Mammary epithelial cell (primary cell): ENCODE results near the gene CCBE1.

Experiments
- CTCF ChIP-seq, 2 donors: IDR thresholded peaks in 1 of 2; conservative IDR thresholded peaks in 1 of 2; 2 replicates each; pipeline ENCODE4 v1.5.1; 2011 to 2012; ENCODE audit warnings: inconsistent platforms in 2 of 2, low read length in 2 of 2, mild to moderate bottlenecking in 2 of 2, control low read depth in 1 of 2, low read depth in 1 of 2; ENCODE audit not compliant: insufficient read depth in 1 of 2; ENCODE audit errors: extremely low read depth in 1 of 2
- EZH2 ChIP-seq: IDR thresholded peaks from 2 replicates; pipeline ENCODE4 v1.6.1; 2012; ENCODE audit warnings: low read length, inconsistent platforms, borderline replicate concordance

GRCh38 chr18:59631583-59632181 is 65.5 kb downstream of the CCBE1 start:
- TF ChIP-seq CTCF (conservative IDR thresholded peaks at IDR 0.05 in 1 of 2, IDR thresholded peaks at IDR 0.05 in 1 of 2; ENCODE audit: extremely low read depth in 1 of 2, insufficient read depth in 1 of 2, low read depth in 1 of 2, low read length in 2 of 2) = peak; percentile 73 to 90
- no peak for TF ChIP-seq EZH2
